CD4-positive, alpha-beta T cell (primary cell): ENCODE data around the gene KCNIP4. TPM values are rescaled to one million over a fixed set of nuclear protein-coding genes. Genes with fewer than 3 reads are reported as not detected.

ENCODE experiments used
- ATAC-seq: fragments of 200-7000 bp; cut with Tn5 transposase; one replicate; pipeline ENCODE4 v1.10.0; 2022; ENCODE audit warnings: mild to moderate bottlenecking; ENCODE audit not compliant: poor library complexity
- CTCF ChIA-PET: fragments of 350-600 bp; sonication (Branson Sonifier 250); formaldehyde crosslinking; loops from one replicate; lab custom pipeline; 2021; ENCODE audit warnings: antibody characterized with exemption, inconsistent platforms; lab: Charles Lee
- POLR2A ChIA-PET: fragments of 350-600 bp; sonication (Branson Sonifier 250); formaldehyde crosslinking; loops from one replicate; lab custom pipeline; 2021; ENCODE audit warnings: antibody characterized with exemption, inconsistent platforms; lab: Charles Lee
- DNase-seq, 14 experiments: peaks; one replicate each; pipeline ENCODE4 v3.0.0-alpha.2; 2013 to 2020; ENCODE audit warnings: mixed read lengths in 2 of 14
- H3K27ac ChIP-seq, 2 donors: one replicate each; pipeline versions ENCODE4 v1.5.1 to v1.7.0; 2013; ENCODE audit warnings: low read length in 2 of 2, low read depth in 1 of 2, mild to moderate bottlenecking in 1 of 2
- H3K27me3 ChIP-seq, 2 experiments: 1 replicate in 1 of 2; 2 replicates in 1 of 2; pipeline versions ENCODE4 v1.6.1 to v1.7.0; 2013; ENCODE audit warnings: low read length in 2 of 2, control low read depth in 1 of 2, mild to moderate bottlenecking in 1 of 2, moderate library complexity in 1 of 2; ENCODE audit not compliant: insufficient read depth in 2 of 2, control insufficient read depth in 1 of 2
- H3K36me3 ChIP-seq: one replicate; pipeline ENCODE4 v1.6.1; 2013; ENCODE audit warnings: low read length, control low read depth; ENCODE audit not compliant: insufficient read depth
- H3K4me1 ChIP-seq: one replicate; pipeline ENCODE4 v1.6.1; 2013; ENCODE audit warnings: low read length, control low read depth; ENCODE audit not compliant: insufficient read depth
- H3K4me3 ChIP-seq: one replicate; pipeline ENCODE4 v1.5.1; 2013; ENCODE audit warnings: mild to moderate bottlenecking, low read length, moderate library complexity
- H3K9me3 ChIP-seq, 2 experiments: 1 replicate in 1 of 2; 2 replicates in 1 of 2; pipeline versions ENCODE4 v1.6.1 to v1.7.0; 2013; ENCODE audit warnings: low read length in 2 of 2, mild to moderate bottlenecking in 2 of 2, control low read depth in 1 of 2, moderate library complexity in 1 of 2; ENCODE audit not compliant: control insufficient read depth in 1 of 2, insufficient read depth in 1 of 2
- H3K27ac Mint-ChIP-seq: one replicate; pipeline ENCODE4 v1.8.0; 2020; ENCODE audit warnings: mixed read lengths
- H3K27me3 Mint-ChIP-seq: one replicate; pipeline ENCODE4 v1.8.0; 2021; ENCODE audit warnings: mixed read lengths
- H3K36me3 Mint-ChIP-seq: one replicate; pipeline ENCODE4 v1.8.0; 2021; ENCODE audit warnings: low read depth, mixed read lengths
- H3K4me1 Mint-ChIP-seq: one replicate; pipeline ENCODE4 v1.8.0; 2021; ENCODE audit warnings: low read depth, mixed read lengths
- H3K4me3 Mint-ChIP-seq: one replicate; pipeline ENCODE4 v1.8.0; 2020; ENCODE audit warnings: mild to moderate bottlenecking, mixed read lengths
- H3K9me3 Mint-ChIP-seq: one replicate; pipeline ENCODE4 v1.8.0; 2020; ENCODE audit warnings: mixed read lengths
- intact Hi-C, 2 experiments: fragments of 100-400 bp; cut with DNase I in 1 of 2; cut with micrococcal nuclease in 1 of 2; formaldehyde crosslinking; loops; one replicate each; pipeline versions ENCODE4 v1.15.1 to v1.9.0; 2023 to 2025; cut with DNase I, micrococcal nuclease
- total RNA-seq, 174 experiments: library from RNA in 2 of 174; stranded (reverse) in 2 of 174; gene quantifications; one replicate each; pipeline ENCODE4 v1.2.3 and lab custom pipeline; 2021 to 2026
- TF ChIP-seq, protein P1 (sequence below): fragments of 200-600 bp; IDR thresholded peaks from one replicate; pipeline ENCODE4 v1.8.0; 2022; ENCODE audit warnings: antibody characterized with exemption, mild to moderate bottlenecking

Gene KCNIP4
- total RNA-seq, 2 experiments from 2014 or later = not detected

DNA sequence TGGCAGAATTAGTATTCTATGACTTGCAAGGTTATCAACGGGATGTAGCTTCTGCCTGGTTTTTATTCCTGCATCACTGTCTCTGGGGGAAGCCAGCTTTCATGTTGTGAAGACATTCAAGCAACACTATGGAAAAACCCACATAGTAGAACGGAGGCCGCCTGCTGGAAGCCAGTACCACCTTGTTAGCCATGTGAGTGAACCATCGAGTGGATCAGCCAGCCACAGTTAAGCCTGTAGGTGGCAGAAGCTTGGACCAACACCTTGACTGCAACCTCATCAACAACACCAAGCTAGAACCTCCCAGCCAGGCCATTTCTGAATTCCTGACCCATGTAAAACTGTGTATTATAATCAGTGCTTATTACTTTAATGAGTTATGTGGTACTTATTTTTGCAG, 538.2 kb downstream of the KCNIP4 start:
- Histone ChIP-seq H3K4me1 (no peaks in the 10 kb centered on the region), H3K4me3 (no peak overlapping the region), H3K27me3 (no peaks in the 10 kb centered on the region), H3K27ac (no peak overlapping the region), H3K36me3 (no peaks in the 10 kb centered on the region), H3K9me3 (no peaks in the 10 kb centered on the region)
- Mint-ChIP-seq H3K9me3 (peaks cover 5% of the 10 kb centered on the region), H3K27me3 (no peaks in the 10 kb centered on the region), H3K4me1 (no peaks in the 10 kb centered on the region), H3K36me3 (no peaks in the 10 kb centered on the region), H3K27ac (no peak overlapping the region), H3K4me3 (no peak overlapping the region)
- ChIA-PET POLR2A (no interaction called here), CTCF (no interaction called here)
- intact Hi-C loops = no loop called here
- no peak for ATAC-seq
- TF ChIP-seq, protein P1, sequence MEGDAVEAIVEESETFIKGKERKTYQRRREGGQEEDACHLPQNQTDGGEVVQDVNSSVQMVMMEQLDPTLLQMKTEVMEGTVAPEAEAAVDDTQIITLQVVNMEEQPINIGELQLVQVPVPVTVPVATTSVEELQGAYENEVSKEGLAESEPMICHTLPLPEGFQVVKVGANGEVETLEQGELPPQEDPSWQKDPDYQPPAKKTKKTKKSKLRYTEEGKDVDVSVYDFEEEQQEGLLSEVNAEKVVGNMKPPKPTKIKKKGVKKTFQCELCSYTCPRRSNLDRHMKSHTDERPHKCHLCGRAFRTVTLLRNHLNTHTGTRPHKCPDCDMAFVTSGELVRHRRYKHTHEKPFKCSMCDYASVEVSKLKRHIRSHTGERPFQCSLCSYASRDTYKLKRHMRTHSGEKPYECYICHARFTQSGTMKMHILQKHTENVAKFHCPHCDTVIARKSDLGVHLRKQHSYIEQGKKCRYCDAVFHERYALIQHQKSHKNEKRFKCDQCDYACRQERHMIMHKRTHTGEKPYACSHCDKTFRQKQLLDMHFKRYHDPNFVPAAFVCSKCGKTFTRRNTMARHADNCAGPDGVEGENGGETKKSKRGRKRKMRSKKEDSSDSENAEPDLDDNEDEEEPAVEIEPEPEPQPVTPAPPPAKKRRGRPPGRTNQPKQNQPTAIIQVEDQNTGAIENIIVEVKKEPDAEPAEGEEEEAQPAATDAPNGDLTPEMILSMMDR = no peak
- no peak for DNase-seq

DNA sequence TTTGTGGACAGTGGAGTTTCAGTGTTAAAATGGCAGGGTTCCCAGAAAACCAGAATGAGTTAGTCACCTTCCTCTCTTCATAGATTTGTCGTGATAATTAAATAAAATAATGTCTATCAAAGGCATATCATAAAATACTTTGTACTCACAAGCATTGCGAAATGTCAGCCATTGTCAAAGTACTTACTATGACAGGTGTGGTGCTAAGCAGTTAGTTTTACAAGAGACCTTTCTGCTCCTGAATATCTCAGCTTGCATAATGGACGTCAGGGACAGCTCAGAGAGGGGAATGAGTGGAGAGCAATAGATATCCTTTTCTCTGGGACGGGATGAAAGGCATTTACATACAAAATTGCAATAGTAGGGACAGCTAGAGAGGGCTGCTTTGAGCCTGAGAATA, 560.9 kb downstream of the KCNIP4 start:
- Mint-ChIP-seq H3K4me1 (no peaks in the 10 kb centered on the region), H3K9me3 (peaks cover 6% of the 10 kb centered on the region), H3K4me3 (no peak overlapping the region), H3K27me3 (no peaks in the 10 kb centered on the region), H3K36me3 (no peaks in the 10 kb centered on the region), H3K27ac (no peak overlapping the region)
- H3K27ac ChIP-seq = no peak overlapping the region
- TF ChIP-seq, protein P1 = no peak
- CTCF ChIA-PET = no interaction called here
- H3K4me3 ChIP-seq = no peak overlapping the region
- no peaks in the 10 kb centered on the region for H3K4me1 ChIP-seq
- no peak for ATAC-seq
- H3K36me3 ChIP-seq = no peaks in the 10 kb centered on the region
- POLR2A ChIA-PET = no interaction called here
- no peak for DNase-seq
- no peaks in the 10 kb centered on the region for H3K27me3 ChIP-seq
- H3K9me3 ChIP-seq = no peaks in the 10 kb centered on the region
- intact Hi-C loops = no loop called here

DNA sequence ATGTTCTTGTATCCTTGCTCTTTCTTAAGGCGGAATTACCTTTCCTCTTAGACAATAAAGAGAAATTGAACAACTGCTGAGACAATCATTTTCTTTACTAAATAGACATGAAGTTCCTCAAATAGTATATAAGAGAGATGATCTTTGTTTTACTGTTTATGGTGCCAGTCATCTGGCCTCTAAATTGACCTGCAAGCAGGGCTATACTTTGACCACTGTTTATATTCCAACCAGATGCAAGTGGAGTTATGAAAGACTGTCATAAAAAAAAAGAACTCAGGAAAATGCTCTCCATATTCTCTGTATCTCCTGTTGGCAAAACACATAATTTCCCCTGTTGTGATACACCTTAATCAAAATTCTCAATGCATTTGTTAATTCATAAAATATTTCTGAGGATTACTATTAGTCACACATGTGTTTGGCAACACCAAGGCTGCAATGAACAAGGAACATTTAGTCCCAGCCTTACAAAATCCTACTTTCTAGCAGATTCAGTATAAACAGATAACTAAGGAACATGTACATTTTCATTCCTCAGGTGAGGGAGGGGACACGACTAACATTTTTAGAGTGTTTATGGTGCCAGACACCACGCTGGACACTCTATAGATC, 562.3 kb downstream of the KCNIP4 start:
- Histone ChIP-seq H3K27me3 (no peaks in the 10 kb centered on the region), H3K27ac (no peak overlapping the region), H3K36me3 (no peaks in the 10 kb centered on the region), H3K4me3 (no peak overlapping the region), H3K4me1 (no peaks in the 10 kb centered on the region), H3K9me3 (no peaks in the 10 kb centered on the region)
- no peak overlapping the region for H3K27ac Mint-ChIP-seq
- H3K4me1 Mint-ChIP-seq = no peaks in the 10 kb centered on the region
- TF ChIP-seq, protein P1 = no peak
- DNase-seq (no peak), ATAC-seq (no peak)
- no peak overlapping the region for H3K4me3 Mint-ChIP-seq
- peaks cover 2% of the 10 kb centered on the region for H3K9me3 Mint-ChIP-seq
- intact Hi-C loops = no loop called here
- no peaks in the 10 kb centered on the region for H3K27me3 Mint-ChIP-seq
- ChIA-PET CTCF (no interaction called here), POLR2A (no interaction called here)
- H3K36me3 Mint-ChIP-seq = no peaks in the 10 kb centered on the region
